ENCODE data around the gene PEX16.

PEX16 gene

DNA sequence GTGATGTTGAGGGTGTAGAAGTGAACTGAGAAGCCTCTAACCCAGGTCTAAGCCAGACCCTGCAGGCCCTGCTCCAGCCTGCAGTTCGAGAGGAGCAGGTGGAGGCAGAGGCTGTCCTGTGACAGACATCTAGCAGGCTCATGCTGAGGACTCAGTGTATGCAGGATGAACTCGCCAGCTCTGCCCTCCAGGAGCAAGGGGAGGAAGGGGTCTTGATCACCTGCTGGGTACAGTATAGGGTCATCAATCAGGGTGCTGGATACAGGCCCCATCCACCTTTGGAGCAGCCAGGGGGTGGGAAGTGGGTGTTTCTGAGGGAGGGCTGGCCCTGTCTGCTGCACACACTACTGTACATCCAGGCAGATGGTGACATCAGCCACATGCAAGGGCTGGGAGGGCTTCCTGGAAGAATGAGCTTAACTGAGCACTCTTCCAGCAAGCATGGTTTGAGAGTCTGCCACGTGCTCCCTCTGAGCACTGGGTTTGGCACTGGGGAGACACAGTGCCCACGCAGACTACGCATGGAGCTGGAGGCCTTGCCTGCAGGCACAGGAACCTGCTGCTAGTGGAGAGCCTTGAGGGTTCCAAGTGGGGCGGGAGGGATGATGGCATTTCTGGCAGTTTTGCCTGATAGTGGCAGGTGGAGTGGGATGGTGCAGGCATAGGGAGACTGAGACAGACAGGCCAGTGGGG, 23.0 kb downstream of the PEX16 start:
- ChIA-PET POLR2A (no interaction called here), CTCF (interaction anchor here (0.7 to 1.6 kb wide), 3 partner anchors 21 to 112 kb away, joined by 3 to 6 read pairs (median 5); no protein-coding TSS in a partner anchor)
- H3K4me3 ChIP-seq (ENCODE audit: low read depth, low read length) = no peak overlapping the region
- TF ChIP-seq, protein P1, sequence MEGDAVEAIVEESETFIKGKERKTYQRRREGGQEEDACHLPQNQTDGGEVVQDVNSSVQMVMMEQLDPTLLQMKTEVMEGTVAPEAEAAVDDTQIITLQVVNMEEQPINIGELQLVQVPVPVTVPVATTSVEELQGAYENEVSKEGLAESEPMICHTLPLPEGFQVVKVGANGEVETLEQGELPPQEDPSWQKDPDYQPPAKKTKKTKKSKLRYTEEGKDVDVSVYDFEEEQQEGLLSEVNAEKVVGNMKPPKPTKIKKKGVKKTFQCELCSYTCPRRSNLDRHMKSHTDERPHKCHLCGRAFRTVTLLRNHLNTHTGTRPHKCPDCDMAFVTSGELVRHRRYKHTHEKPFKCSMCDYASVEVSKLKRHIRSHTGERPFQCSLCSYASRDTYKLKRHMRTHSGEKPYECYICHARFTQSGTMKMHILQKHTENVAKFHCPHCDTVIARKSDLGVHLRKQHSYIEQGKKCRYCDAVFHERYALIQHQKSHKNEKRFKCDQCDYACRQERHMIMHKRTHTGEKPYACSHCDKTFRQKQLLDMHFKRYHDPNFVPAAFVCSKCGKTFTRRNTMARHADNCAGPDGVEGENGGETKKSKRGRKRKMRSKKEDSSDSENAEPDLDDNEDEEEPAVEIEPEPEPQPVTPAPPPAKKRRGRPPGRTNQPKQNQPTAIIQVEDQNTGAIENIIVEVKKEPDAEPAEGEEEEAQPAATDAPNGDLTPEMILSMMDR (IDR thresholded peaks at IDR 0.05; ENCODE audit: insufficient read depth, low read length, missing control alignments) = no peak
- DNase-seq (ENCODE audit: low read depth, low spot score) = no peak

DNA sequence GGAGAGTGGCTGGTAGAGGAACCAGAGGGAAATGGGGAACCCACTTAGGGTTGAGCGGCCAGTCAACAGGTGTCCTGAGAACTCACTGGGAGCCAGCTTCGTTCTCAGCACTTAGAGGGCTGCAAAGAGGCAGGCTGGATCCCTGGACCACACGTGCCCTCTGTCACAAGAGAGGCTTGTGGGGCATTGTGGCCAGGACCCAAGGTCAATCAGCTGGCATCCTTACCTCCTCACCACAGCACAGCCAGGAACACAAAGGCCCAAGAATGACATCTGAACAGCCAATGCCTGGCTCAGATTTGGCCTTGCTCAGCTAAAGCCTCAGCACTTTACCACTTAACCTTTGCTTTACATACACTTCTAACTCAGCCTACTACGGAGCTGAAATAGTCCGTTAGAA, 24.8 kb downstream of the PEX16 start:
- no peak overlapping the region for H3K4me3 ChIP-seq (ENCODE audit: low read depth, low read length)
- ChIA-PET CTCF (interaction anchor here (0.9 kb wide), 1 partner anchor 50 kb away, joined by 3 read pairs; no protein-coding TSS in a partner anchor), POLR2A (no interaction called here)
- no peak for DNase-seq (ENCODE audit: low read depth, low spot score)
- TF ChIP-seq, protein P1 (IDR thresholded peaks at IDR 0.05; ENCODE audit: insufficient read depth, low read length, missing control alignments) = no peak

DNA sequence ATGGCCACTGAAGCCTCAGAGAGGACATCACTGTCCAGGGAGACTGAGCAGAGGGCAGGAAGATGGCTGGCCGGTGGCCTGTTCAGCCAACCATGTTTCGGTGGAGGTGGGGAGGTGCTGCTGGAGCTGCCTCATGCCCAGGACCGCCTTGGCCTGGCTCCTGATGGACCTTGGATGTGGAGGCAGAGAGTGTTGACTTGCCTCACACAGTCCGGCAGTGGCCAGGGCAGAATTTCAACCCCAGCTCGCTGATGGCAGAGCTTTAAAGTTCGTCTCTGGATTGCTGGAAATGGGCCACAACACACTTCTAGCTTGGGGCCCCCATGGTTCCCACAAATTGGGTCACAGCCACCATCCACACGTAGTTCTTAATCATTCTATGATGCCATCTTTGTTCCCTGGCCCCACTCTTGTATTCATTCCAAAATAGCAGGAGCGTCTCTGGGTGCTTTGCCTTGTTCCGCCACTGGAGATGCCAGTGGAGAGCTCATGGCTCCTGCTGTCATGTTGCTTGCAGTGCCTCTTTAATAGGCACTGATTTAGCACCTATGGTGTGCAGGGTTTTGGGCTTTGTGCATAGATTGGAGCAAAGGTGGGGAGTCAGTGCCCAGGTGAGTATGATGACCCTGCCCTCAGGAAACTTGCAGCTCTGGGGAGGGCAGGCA, 26.7 kb downstream of the PEX16 start:
- no peak for DNase-seq (ENCODE audit: low read depth, low spot score)
- TF ChIP-seq, protein P1 (IDR thresholded peaks at IDR 0.05; ENCODE audit: insufficient read depth, low read length, missing control alignments) = no peak
- ChIA-PET POLR2A (no interaction called here), CTCF (interaction anchor here (1.9 to 5.7 kb wide), 2 partner anchors 10 to 18 kb away, joined by 5 to 27 read pairs; no protein-coding TSS in a partner anchor)
- H3K4me3 ChIP-seq (ENCODE audit: low read depth, low read length) = no peak overlapping the region

DNA sequence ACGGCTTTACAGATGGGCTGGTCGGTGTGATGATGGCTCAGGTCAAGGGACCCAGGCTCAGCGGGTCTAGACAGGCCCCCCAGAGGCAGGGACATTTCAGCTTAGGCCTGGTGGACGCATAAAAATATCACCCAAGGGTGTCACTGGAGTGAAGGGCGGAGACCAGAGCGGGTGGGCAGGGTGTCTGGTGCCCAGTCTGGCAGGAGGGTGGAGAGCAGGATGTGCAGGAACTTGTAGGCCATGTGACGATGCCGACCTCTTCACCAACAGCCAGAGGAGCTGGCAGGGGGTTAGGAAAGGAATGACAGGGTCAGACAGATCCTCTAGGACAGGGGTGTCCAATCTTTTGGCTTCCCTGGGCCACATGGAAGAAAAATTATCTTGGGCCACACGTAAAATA, 27.7 kb downstream of the PEX16 start:
- CTCF ChIA-PET = interaction anchor here (1.8 to 5.7 kb wide), 3 partner anchors 11 to 349 kb away, joined by 4 to 27 read pairs (median 5); no protein-coding TSS in a partner anchor
- no peak overlapping the region for H3K4me3 ChIP-seq (ENCODE audit: low read depth, low read length)
- TF ChIP-seq, protein P1 (IDR thresholded peaks at IDR 0.05; ENCODE audit: insufficient read depth, low read length, missing control alignments) = no peak
- DNase-seq (ENCODE audit: low read depth, low spot score) = no peak
- POLR2A ChIA-PET = no interaction called here

DNA sequence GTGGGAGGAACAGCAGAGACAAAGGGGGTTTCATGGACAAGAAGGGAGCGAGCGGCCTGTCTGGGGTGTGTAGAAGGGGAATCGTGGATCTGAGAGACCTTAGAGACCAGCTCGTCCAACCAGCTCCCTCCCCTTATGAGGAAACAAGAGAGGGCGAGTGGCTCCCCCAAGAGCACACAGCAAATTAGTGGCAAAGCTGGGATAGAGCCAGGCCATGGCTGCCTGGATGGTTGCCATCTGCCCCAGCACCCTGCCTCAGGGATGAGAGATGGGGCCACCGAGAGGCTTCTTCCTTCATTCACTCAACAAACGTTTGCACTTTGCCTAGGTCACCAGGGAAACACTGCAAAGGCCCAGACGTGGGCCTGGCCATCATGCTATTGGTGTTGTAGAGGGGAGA, 28.1 kb downstream of the PEX16 start:
- TF ChIP-seq, protein P1 (IDR thresholded peaks at IDR 0.05; ENCODE audit: insufficient read depth, low read length, missing control alignments) = no peak
- POLR2A ChIA-PET = no interaction called here
- no peak overlapping the region for H3K4me3 ChIP-seq (ENCODE audit: low read depth, low read length)
- no peak for DNase-seq (ENCODE audit: low read depth, low spot score)
- CTCF ChIA-PET = interaction anchor here (0.7 to 5.7 kb wide), 3 partner anchors 16 to 350 kb away, joined by 3 to 27 read pairs (median 4); no protein-coding TSS in a partner anchor

DNA sequence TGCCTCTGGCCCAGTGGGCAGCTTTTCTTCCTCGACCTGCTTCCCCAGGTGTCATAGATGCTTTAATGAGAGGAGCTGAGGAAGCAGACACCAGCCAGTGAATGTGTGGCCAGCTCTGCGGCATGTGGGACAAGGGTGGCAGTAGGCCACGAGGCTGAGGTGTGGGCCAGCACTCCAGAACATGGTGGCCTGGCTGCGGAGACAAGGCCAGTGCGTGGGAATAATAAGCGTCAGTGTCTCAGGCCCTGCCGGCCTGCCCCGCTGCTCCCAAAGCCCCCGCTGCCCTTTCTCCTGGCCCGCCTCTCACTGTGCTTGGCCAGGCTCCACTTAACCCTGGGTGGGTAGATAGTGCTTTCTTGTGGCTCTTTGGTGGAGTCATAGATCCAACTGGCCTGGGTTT, 30.1 kb downstream of the PEX16 start:
- ChIA-PET POLR2A (no interaction called here), CTCF (interaction anchor here (5.7 kb wide), 1 partner anchor 15 kb away, joined by 27 read pairs; no protein-coding TSS in a partner anchor)
- TF ChIP-seq, protein P1 (IDR thresholded peaks at IDR 0.05; ENCODE audit: insufficient read depth, low read length, missing control alignments) = no peak

More for the DNA sequence above, 30.1 kb downstream of the PEX16 start:
- no peak overlapping the region for H3K4me3 ChIP-seq (ENCODE audit: low read depth, low read length)
- no peak for DNase-seq (ENCODE audit: low read depth, low spot score)
